Smooth muscle cell (in vitro differentiated cells): Measurements from ENCODE around the gene GLA. TPM values are rescaled to one million over a fixed set of nuclear protein-coding genes. Genes with fewer than 3 reads are reported as not detected.

Experiments
- DNase-seq: peaks from one replicate; lab custom pipeline; 2025; ENCODE audit not compliant: unreplicated experiment; lab: John Stamatoyannopoulos, UW
- H2AFZ ChIP-seq: fragments of 200-600 bp; sonication (generic); 2 replicates; pipeline ENCODE4 v1.6.0; 2016; ENCODE audit warnings: antibody characterized with exemption, low read depth, mild to moderate bottlenecking
- H3F3A ChIP-seq: fragments of 200-600 bp; sonication (generic); 2 replicates; pipeline ENCODE4 v1.6.0; 2017; ENCODE audit warnings: antibody characterized with exemption, low read depth
- H3K27ac ChIP-seq: fragments of 200-600 bp; sonication (generic); 2 replicates; pipeline ENCODE4 v1.5.1; 2016; ENCODE audit warnings: low read depth, mild to moderate bottlenecking
- H3K27me3 ChIP-seq: fragments of 200-600 bp; sonication (generic); 2 replicates; pipeline ENCODE4 v1.6.1; 2016; ENCODE audit warnings: low read depth, mild to moderate bottlenecking
- H3K36me3 ChIP-seq: fragments of 200-600 bp; sonication (generic); 2 replicates; pipeline ENCODE4 v1.5.1; 2016; ENCODE audit warnings: low read depth
- H3K4me1 ChIP-seq: fragments of 200-600 bp; sonication (generic); 2 replicates; pipeline ENCODE4 v1.5.1; 2016; ENCODE audit warnings: low read depth
- H3K4me2 ChIP-seq: fragments of 200-600 bp; sonication (generic); 2 replicates; pipeline ENCODE4 v1.6.0; 2016; ENCODE audit warnings: mild to moderate bottlenecking
- H3K4me3 ChIP-seq: fragments of 200-600 bp; sonication (generic); 2 replicates; pipeline ENCODE4 v1.5.1; 2016; ENCODE audit warnings: mild to moderate bottlenecking
- H3K79me2 ChIP-seq: fragments of 200-600 bp; sonication (generic); 2 replicates; pipeline ENCODE4 v1.6.0; 2016; ENCODE audit warnings: low read depth, mild to moderate bottlenecking
- H3K9ac ChIP-seq: fragments of 200-600 bp; sonication (generic); 2 replicates; pipeline ENCODE4 v1.6.0; 2016; ENCODE audit warnings: low read depth
- H3K9me3 ChIP-seq: fragments of 200-600 bp; sonication (generic); replicated peaks from 2 replicates; pipeline ENCODE4 v1.5.1; 2016; ENCODE audit warnings: low read depth
- H4K20me1 ChIP-seq: fragments of 200-600 bp; sonication (generic); 2 replicates; pipeline ENCODE4 v1.6.0; 2016; ENCODE audit warnings: low read depth
- CTCF ChIP-seq: fragments of 200-600 bp; sonication (generic); IDR thresholded peaks from 2 replicates; pipeline ENCODE4 v1.5.1; 2017; ENCODE audit warnings: borderline replicate concordance, mild to moderate bottlenecking, antibody characterized with exemption; ENCODE audit not compliant: insufficient read depth, poor library complexity, severe bottlenecking
- WGBS: methylation state at CpG from one replicate; pipeline ENCODE4 v1.1.7; 2016; ENCODE audit warnings: low lambda C conversion rate; 5-methylcytosine and 5-hydroxymethylcytosine counted together
- polyA plus RNA-seq: library from polyadenylated mRNA; unstranded; fragments of >200 nt; fragmentation: Nextera tagmentation; extraction: Ambion mirVana; gene quantifications from 2 replicates; pipeline ENCODE4 v1.2.1, GENCODE V29; 2016
- total RNA-seq: library from RNA; depleted of rRNA; stranded (reverse); fragments of >200 nt; gene quantifications from 2 replicates; pipeline ENCODE4 v1.2.3, GENCODE V29; 2014

Gene GLA
- total and polyA plus RNA-seq, 2 experiments from 2014 or later = 41.2 to 46.9 TPM

GRCh38 chrX:101357166-101357795, 50.4 kb downstream of the GLA start:
- no peaks in the 10 kb centered on the region for H3K9me3 ChIP-seq
- no peak for DNase-seq
- no peaks in the 10 kb centered on the region for H3K36me3 ChIP-seq
- H3K9ac ChIP-seq = no peak overlapping the region
- no peak overlapping the region for H3K4me3 ChIP-seq
- no peaks in the 10 kb centered on the region for H4K20me1 ChIP-seq
- no peak overlapping the region for H3K27ac ChIP-seq
- H2AFZ ChIP-seq = no peak overlapping the region
- H3K79me2 ChIP-seq = no peaks in the 10 kb centered on the region
- H3K4me2 ChIP-seq = no peak overlapping the region
- TF ChIP-seq CTCF = peak; percentile 28
- H3K4me1 ChIP-seq = no peaks in the 10 kb centered on the region
- 48% methylated on average over 5 of the region's 5 CpGs for WGBS
- H3K27me3 ChIP-seq = no peaks in the 10 kb centered on the region
- no peaks in the 10 kb centered on the region for H3F3A ChIP-seq

GRCh38 chrX:101349193-101349562, 58.5 kb downstream of the GLA start:
- Histone ChIP-seq H2AFZ (peak overlapping the region; percentile 96), H3F3A (no peaks in the 10 kb centered on the region), H3K27me3 (no peaks in the 10 kb centered on the region), H3K9ac (no peak overlapping the region), H3K36me3 (no peaks in the 10 kb centered on the region), H3K27ac (no peak overlapping the region), H4K20me1 (no peaks in the 10 kb centered on the region), H3K4me1 (peaks cover 4% of the 10 kb centered on the region), H3K4me2 (peak overlapping the region; percentile 84), H3K79me2 (peaks cover 11% of the 10 kb centered on the region), H3K9me3 (no peaks in the 10 kb centered on the region), H3K4me3 (peak overlapping the region; percentile 87)
- DNase-seq = no peak
- WGBS = 63% methylated on average over 4 of the region's 4 CpGs
- TF ChIP-seq CTCF = no peak

- WGBS = 36% methylated on average over 55 of the region's 55 CpGs
- peak; percentile 39 for DNase-seq
- peak within 1 kb of the TSS; percentile 74 for H3K9ac ChIP-seq
- H3K4me3 ChIP-seq = peak within 1 kb of the TSS; percentile 87
- peak within 1 kb of the TSS; percentile 96 for H2AFZ ChIP-seq
- H3K4me1 ChIP-seq = peaks cover 4% of the 10 kb centered on the region
- H3K36me3 ChIP-seq = no peaks in the 10 kb centered on the region
- H3F3A ChIP-seq = no peaks in the 10 kb centered on the region
- H3K27ac ChIP-seq = peak within 1 kb of the TSS; percentile 48
- H3K4me2 ChIP-seq = peak within 1 kb of the TSS; percentile 84
- TF ChIP-seq CTCF = no peak
- H3K9me3 ChIP-seq = no peaks in the 10 kb centered on the region
- peaks cover 11% of the 10 kb centered on the region for H3K79me2 ChIP-seq
- no peaks in the 10 kb centered on the region for H4K20me1 ChIP-seq
- H3K27me3 ChIP-seq = no peaks in the 10 kb centered on the region
These were observed 59.1 kb downstream of the GLA start, which contains the start of gene TIMM8A for GRCh38 chrX:101348452-101349192. TSS of gene TIMM8A (minus strand) at chrX:101348742. CDS start at chrX:101348664, 78 bp downstream.
